Neural progenitor cell (in vitro differentiated cells): ENCODE results near the gene ABCD3.

Experiments
- CTCF ChIP-seq: fragments of 200-600 bp; sonication (generic); IDR thresholded peaks from 2 replicates; pipeline ENCODE4 v1.5.1; 2017; ENCODE audit warnings: antibody characterized with exemption, mild to moderate bottlenecking
- EZH2 ChIP-seq: fragments of 200-600 bp; sonication (generic); IDR thresholded peaks from 2 replicates; pipeline ENCODE4 v1.6.1; 2017; ENCODE audit warnings: antibody characterized with exemption, mild to moderate bottlenecking, moderate library complexity
- EZH2phosphoT487 ChIP-seq: fragments of 200-600 bp; sonication (generic); IDR thresholded peaks from 2 replicates; pipeline ENCODE4 v1.6.1; 2017; ENCODE audit warnings: antibody characterized with exemption

- no peak for TF ChIP-seq CTCF
- no peak for TF ChIP-seq EZH2phosphoT487
- no peak for TF ChIP-seq EZH2
These were observed 113.5 kb downstream of the ABCD3 start for GRCh38 chr1:94531664-94532063.
